Measurements from ENCODE around the gene ZNF710. TPM values are rescaled to one million over a fixed set of nuclear protein-coding genes. Genes with fewer than 3 reads are reported as not detected.

Gene ZNF710
- polyA plus RNA-seq, 1 donor from 2014 or later, result 10.2 TPM

- no peaks in the 10 kb centered on the region for H3K9me3 ChIP-seq (ENCODE audit: low read length)
- peak overlapping the region; percentile 47 for H3K4me3 ChIP-seq (ENCODE audit: low read length)
- H3K4me2 ChIP-seq (ENCODE audit: low read length), result no peak overlapping the region
- no peaks in the 10 kb centered on the region for H3F3A ChIP-seq (ENCODE audit: insufficient read depth, low read length, poor library complexity, severe bottlenecking)
- H3K9ac ChIP-seq (ENCODE audit: low read length), result peak overlapping the region; percentile 45
- no peak overlapping the region for H2AFZ ChIP-seq (ENCODE audit: low read depth, low read length)
- no peak for TF ChIP-seq EZH2 (IDR thresholded peaks at IDR 0.05; ENCODE audit: borderline replicate concordance, insufficient read depth, low read length, poor library complexity, severe bottlenecking)
- no peak for TF ChIP-seq TAF1 (IDR thresholded peaks at IDR 0.05; ENCODE audit: low read depth)
- no peak for TF ChIP-seq MXI1 (conservative IDR thresholded peaks at IDR 0.05; ENCODE audit: poor library complexity, severe bottlenecking)
- no peak for TF ChIP-seq SMC3 (conservative IDR thresholded peaks at IDR 0.05; ENCODE audit: poor library complexity)
- no peak for TF ChIP-seq RAD21 (conservative IDR thresholded peaks at IDR 0.05)
- no peak for TF ChIP-seq POLR2AphosphoS5 (IDR thresholded peaks at IDR 0.05)
- TF ChIP-seq REST (IDR thresholded peaks at IDR 0.05; ENCODE audit: borderline replicate concordance), result no peak
- no peak for TF ChIP-seq CTCF (IDR thresholded peaks at IDR 0.05; ENCODE audit: poor library complexity, severe bottlenecking)
- no peak for TF ChIP-seq EP300 (conservative IDR thresholded peaks at IDR 0.05; ENCODE audit: poor library complexity, severe bottlenecking)
- H3K36me3 ChIP-seq (ENCODE audit: insufficient read depth, low read length), result no peaks in the 10 kb centered on the region
- H3K79me2 ChIP-seq (replicated peaks; ENCODE audit: insufficient read depth, low read length), result peaks cover 7% of the 10 kb centered on the region
- H4K20me1 ChIP-seq (ENCODE audit: insufficient read depth), result no peaks in the 10 kb centered on the region
- no peaks in the 10 kb centered on the region for H3K9me2 ChIP-seq (ENCODE audit: insufficient read depth, low read length)
- peak overlapping the region; percentile 80 for H3K27ac ChIP-seq (ENCODE audit: low read length)
- H3K27me3 ChIP-seq (ENCODE audit: insufficient read depth, low read depth, low read length), result no peaks in the 10 kb centered on the region
Measured at GRCh38 chr15:90044191-90044590, 43.1 kb downstream of the ZNF710 start.

- no peaks in the 10 kb centered on the region for H3K36me3 ChIP-seq (ENCODE audit: insufficient read depth, low read length)
- no peaks in the 10 kb centered on the region for H3F3A ChIP-seq (ENCODE audit: insufficient read depth, low read length, poor library complexity, severe bottlenecking)
- H3K27ac ChIP-seq (ENCODE audit: low read length), result peak overlapping the region; percentile 80
- no peak overlapping the region for H2AFZ ChIP-seq (ENCODE audit: low read depth, low read length)
- H3K79me2 ChIP-seq (replicated peaks; ENCODE audit: insufficient read depth, low read length), result peaks cover 7% of the 10 kb centered on the region
- no peaks in the 10 kb centered on the region for H3K27me3 ChIP-seq (ENCODE audit: insufficient read depth, low read depth, low read length)
- TF ChIP-seq CTCF (IDR thresholded peaks at IDR 0.05; ENCODE audit: poor library complexity, severe bottlenecking) (no peak), TAF1 (IDR thresholded peaks at IDR 0.05; ENCODE audit: low read depth) (no peak), EZH2 (IDR thresholded peaks at IDR 0.05; ENCODE audit: borderline replicate concordance, insufficient read depth, low read length, poor library complexity, severe bottlenecking) (no peak), RAD21 (conservative IDR thresholded peaks at IDR 0.05) (peak; percentile 9), POLR2AphosphoS5 (IDR thresholded peaks at IDR 0.05) (peak; percentile 78), EP300 (conservative IDR thresholded peaks at IDR 0.05; ENCODE audit: poor library complexity, severe bottlenecking) (peak; percentile 82), REST (IDR thresholded peaks at IDR 0.05; ENCODE audit: borderline replicate concordance) (peak; percentile 55), MXI1 (conservative IDR thresholded peaks at IDR 0.05; ENCODE audit: poor library complexity, severe bottlenecking) (no peak), SMC3 (conservative IDR thresholded peaks at IDR 0.05; ENCODE audit: poor library complexity) (no peak)
- H3K9me2 ChIP-seq (ENCODE audit: insufficient read depth, low read length), result no peaks in the 10 kb centered on the region
- H3K9me3 ChIP-seq (ENCODE audit: low read length), result no peaks in the 10 kb centered on the region
- peak overlapping the region; percentile 45 for H3K9ac ChIP-seq (ENCODE audit: low read length)
- no peak overlapping the region for H3K4me2 ChIP-seq (ENCODE audit: low read length)
- H4K20me1 ChIP-seq (ENCODE audit: insufficient read depth), result no peaks in the 10 kb centered on the region
- H3K4me3 ChIP-seq (ENCODE audit: low read length), result peak overlapping the region; percentile 47
Measured at GRCh38 chr15:90044916-90045371, 43.8 kb downstream of the ZNF710 start.

All from neural cell (in vitro differentiated cells).